Measurements from ENCODE around the gene KLLN. TPM values are rescaled to one million over a fixed set of nuclear protein-coding genes. Genes with fewer than 3 reads are reported as not detected.

KLLN gene
- total and polyA plus RNA-seq, 2 of the 13 experiments (the other 11 are each of a cell fraction or from before 2014, with no cell fraction given), result 0.08 to 0.44 TPM

- TF ChIP-seq, protein P1, sequence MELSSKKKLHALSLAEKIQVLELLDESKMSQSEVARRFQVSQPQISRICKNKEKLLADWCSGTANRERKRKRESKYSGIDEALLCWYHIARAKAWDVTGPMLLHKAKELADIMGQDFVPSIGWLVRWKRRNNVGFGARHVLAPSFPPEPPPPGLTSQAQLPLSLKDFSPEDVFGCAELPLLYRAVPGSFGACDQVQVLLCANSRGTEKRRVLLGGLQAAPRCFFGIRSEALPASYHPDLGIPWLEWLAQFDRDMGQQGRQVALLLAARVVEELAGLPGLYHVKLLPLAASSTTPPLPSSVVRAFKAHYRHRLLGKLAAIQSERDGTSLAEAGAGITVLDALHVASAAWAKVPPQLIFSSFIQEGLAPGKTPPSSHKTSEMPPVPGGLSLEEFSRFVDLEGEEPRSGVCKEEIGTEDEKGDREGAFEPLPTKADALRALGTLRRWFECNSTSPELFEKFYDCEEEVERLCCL (CRISPR knock-in tag; IDR thresholded peaks at IDR 0.05; ENCODE audit: borderline replicate concordance), result 0 out of 2 replicates have a peak, but pooled peaks have one; percentile 58
- TF ChIP-seq PHB2 (IDR thresholded peaks at IDR 0.05; ENCODE audit: partially characterized antibody) (no peak), ZNF280B (CRISPR knock-in tag; IDR thresholded peaks at IDR 0.05; ENCODE audit: borderline replicate concordance) (peak; percentile 86), RBFOX2 (IDR thresholded peaks at IDR 0.05; ENCODE audit: low read depth, low read length) (peak; percentile 85), SIX1 (CRISPR knock-in tag; IDR thresholded peaks at IDR 0.05; ENCODE audit: borderline replicate concordance) (peak; percentile 60; the same call in 1 of the 2 replicates), ZNF431 (CRISPR knock-in tag; IDR thresholded peaks at IDR 0.05; ENCODE audit: borderline replicate concordance, low read depth) (no peak; the same call in 1 of the 2 replicates), DMTF1 (CRISPR knock-in tag; IDR thresholded peaks at IDR 0.05) (no peak), RFX3 (CRISPR knock-in tag; IDR thresholded peaks at IDR 0.05) (no peak), FOXJ3 (CRISPR knock-in tag; IDR thresholded peaks at IDR 0.05; ENCODE audit: borderline replicate concordance) (peak; percentile 85; the same call in 1 of the 2 replicates), ZNF557 (CRISPR knock-in tag; IDR thresholded peaks at IDR 0.05) (0 out of 2 replicates have a peak, but pooled peaks have one; percentile 56), U2AF2 (IDR thresholded peaks at IDR 0.05; ENCODE audit: low read depth, low read length) (no peak), CHCHD3 (CRISPR knock-in tag; IDR thresholded peaks at IDR 0.05) (no peak), ZBTB34 (CRISPR knock-in tag; IDR thresholded peaks at IDR 0.05) (peak; percentile 50), PCBP1 (IDR thresholded peaks at IDR 0.05; ENCODE audit: borderline replicate concordance, low read depth, low read length) (peak; percentile 85; the same call in 1 of the 2 replicates), MAF1 (CRISPR knock-in tag; IDR thresholded peaks at IDR 0.05; ENCODE audit: borderline replicate concordance) (peak; percentile 65; the same call in 1 of the 2 replicates)
- TF ChIP-seq, protein P2, sequence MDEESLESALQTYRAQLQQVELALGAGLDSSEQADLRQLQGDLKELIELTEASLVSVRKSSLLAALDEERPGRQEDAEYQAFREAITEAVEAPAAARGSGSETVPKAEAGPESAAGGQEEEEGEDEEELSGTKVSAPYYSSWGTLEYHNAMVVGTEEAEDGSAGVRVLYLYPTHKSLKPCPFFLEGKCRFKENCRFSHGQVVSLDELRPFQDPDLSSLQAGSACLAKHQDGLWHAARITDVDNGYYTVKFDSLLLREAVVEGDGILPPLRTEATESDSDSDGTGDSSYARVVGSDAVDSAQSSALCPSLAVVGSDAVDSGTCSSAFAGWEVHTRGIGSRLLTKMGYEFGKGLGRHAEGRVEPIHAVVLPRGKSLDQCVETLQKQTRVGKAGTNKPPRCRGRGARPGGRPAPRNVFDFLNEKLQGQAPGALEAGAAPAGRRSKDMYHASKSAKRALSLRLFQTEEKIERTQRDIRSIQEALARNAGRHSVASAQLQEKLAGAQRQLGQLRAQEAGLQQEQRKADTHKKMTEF (CRISPR knock-in tag; IDR thresholded peaks at IDR 0.05), result peak; percentile 94
- TF ChIP-seq, protein P3, sequence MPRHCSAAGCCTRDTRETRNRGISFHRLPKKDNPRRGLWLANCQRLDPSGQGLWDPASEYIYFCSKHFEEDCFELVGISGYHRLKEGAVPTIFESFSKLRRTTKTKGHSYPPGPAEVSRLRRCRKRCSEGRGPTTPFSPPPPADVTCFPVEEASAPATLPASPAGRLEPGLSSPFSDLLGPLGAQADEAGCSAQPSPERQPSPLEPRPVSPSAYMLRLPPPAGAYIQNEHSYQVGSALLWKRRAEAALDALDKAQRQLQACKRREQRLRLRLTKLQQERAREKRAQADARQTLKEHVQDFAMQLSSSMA (CRISPR knock-in tag; IDR thresholded peaks at IDR 0.05), result peak; percentile 66; the same call in 1 of the 2 replicates
These were observed 1.2 kb downstream of the KLLN start (continued) for GRCh38 chr10:87861953-87862678.

All from HepG2 (cell line).